Activated CD4-positive, alpha-beta T cell treated with anti-CD3 and anti-CD28 coated beads, Interleukin-2, amount 50 U/mL, for 24 hours (primary cell): ENCODE data around the gene CDC25B.
A peak's percentile ranks its signal among the peaks of the same experiment; 100 is the strongest.

Source experiments
- DNase-seq, 2 donors: peaks; one replicate each; pipeline ENCODE4 v3.0.0-alpha.2; 2020; ENCODE audit warnings: low read depth in 1 of 2, low spot score in 1 of 2

Gene CDC25B

GRCh38 chr20:3795511-3796468, at the start of gene CDC25B:
Gene CDC25B (plus strand): TSS chr20:3796310. CDS start chr20:3796532, 222 bp downstream.
- DNase-seq: peak; percentile 69 to 87

DNA sequence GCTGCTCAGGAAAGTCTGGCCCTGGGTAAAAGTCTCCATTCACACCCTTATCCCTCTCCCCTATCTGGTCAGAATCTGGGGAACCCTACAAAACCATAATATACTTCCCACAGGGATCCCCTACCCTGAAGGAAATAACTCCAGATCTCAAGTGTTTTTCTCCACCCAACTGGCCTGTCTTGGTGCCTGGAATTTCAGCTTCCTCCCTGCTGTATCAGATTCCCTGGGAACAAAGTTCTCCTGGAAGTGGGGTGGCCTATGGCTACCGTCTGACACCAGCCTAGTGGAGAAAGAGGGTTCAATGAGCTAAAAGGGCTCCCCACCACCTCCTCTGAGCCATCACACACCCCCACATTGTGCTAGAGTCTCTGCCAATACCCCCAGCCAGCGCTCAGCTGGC, 48.6 kb upstream of the CDC25B start:
- DNase-seq: no peak

DNA sequence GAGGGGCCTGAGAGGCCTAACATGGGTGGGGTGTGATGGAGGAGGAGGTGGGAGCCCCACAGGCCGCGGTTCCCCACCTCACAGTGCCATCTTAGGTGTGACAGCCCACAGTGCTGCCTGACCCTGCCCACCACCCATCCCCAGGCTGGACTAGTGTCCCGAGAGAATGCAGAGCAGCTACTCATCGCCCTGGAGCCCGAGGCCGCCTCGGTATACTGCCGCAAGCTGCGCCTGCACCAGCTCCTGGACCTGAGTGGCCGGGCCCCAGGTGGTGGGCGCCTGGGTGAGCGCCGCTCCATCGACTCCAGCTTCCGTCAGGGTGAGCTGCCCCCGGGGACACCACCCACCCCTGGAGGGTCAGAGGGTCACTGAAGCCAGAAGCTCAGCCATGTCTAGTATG, 48.0 kb upstream of the CDC25B start:
- no peak for DNase-seq

GRCh38 chr20:3749087-3749688, 46.9 kb upstream of the CDC25B start:
- DNase-seq: no peak

DNA sequence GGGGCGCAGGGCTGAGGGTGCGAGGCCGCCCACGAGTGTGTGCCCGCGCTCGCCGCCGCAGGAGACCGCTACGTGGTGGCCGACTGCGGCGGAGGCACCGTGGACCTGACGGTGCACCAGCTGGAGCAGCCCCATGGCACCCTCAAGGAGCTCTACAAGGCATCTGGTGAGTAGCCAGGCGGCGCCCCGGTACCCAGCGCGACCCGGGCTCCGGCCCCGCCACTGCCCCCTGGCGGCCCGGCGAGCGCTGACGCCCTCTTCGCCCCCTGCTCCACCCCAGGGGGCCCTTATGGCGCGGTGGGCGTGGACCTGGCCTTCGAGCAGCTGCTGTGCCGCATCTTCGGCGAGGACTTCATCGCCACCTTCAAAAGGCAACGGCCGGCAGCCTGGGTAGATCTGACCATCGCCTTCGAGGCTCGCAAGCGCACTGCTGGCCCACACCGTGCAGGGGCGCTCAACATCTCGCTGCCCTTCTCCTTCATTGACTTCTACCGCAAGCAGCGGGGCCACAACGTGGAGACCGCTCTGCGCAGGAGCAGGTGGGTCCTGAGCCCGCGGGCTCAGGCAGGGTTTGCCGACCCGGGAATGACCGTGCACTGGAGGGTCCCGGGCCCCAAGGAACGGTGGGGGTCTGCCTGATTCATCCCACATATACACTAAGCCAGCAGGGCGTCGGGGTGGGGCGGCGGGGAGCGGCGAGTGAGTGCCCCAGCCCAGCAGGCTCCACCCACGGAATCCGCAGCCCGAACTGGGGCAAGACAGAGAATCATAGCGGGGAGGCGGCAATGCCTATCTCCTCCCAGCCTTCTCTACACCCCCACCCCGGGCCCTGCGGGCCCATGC, 46.2 kb upstream of the CDC25B start:
- no peak for DNase-seq

GRCh38 chr20:3751305-3751674, 44.8 kb upstream of the CDC25B start:
- no peak for DNase-seq

DNA sequence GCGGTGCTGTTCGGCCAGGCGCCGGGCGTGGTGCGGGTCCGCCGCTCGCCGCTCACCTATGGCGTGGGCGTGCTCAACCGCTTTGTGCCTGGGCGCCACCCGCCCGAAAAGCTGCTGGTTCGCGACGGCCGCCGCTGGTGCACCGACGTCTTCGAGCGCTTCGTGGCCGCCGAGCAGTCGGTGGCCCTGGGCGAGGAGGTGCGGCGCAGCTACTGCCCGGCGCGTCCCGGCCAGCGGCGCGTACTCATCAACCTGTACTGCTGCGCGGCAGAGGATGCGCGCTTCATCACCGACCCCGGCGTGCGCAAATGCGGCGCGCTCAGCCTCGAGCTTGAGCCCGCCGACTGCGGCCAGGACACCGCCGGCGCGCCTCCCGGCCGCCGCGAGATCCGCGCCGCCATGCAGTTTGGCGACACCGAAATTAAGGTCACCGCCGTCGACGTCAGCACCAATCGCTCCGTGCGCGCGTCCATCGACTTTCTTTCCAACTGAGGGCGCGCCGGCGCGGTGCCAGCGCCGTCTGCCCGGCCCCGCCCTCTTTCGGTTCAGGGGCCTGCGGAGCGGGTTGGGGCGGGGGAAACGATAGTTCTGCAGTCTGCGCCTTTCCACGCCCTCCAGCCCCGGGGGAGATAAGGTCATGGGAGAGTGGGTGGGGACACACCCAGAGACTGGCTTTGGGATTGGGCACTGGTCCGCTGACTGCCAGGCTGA, 44.3 kb upstream of the CDC25B start:
- peak; percentile 23 to 28 for DNase-seq

DNA sequence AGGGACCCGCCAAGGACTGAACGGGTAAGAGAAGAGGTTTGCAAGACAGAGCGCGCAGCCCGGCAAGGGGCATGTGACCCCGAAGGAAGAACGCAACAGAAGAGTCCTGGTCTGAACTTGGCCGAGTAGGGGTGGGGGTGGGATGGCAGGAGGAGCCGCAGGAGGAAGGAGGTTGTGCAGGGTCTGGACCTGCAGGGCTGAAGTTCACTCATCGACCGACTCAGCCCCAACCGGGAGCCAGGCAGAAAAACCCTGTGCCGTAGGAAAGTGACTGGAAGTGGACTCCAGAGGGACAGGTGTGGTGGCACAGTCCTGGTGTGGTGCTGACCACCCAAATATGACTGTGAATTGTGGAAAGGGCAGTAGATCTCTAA, 43.7 kb upstream of the CDC25B start:
- DNase-seq: no peak

GRCh38 chr20:3753098-3753497, 43.0 kb upstream of the CDC25B start:
- DNase-seq: peak in 1 of 2 donors; percentile 42

DNA sequence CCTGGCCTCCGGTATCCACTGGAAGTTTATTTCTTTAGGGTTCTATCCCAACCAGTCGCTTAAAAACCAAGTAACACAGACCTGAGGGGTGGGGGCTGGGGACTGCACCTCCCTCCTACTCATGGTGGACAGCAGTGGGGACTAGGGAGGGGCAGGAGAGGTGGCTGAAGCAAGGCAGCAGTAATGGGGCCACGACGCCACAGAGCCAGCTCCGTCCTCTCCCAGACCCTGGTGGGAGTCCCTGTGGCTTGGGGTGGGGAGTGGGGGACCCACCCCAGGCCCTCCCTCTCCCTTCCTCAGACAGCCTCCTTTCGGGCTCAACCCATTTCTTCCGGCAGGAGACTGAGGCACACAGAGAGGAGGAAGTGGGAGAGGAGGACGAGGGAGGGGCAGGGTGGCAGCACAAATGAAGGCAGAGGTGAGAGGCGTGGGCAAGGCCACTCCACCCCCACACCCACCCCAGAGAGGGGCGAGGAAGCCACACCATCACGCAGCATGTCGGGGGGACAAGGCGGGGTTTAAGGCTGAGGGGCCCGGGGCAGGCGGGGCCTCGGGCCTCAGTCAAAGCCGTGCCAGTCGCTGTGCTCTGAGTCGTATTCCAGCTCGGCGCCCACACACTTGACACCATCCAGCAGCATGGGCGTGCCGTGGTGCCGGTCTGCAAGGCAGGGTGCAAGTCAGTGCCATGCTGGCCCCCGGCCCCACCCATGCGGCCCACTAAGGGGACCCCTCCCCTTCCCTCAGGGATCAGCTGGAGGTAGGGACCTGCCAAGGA, 42.4 kb upstream of the CDC25B start:
- DNase-seq: no peak

DNA sequence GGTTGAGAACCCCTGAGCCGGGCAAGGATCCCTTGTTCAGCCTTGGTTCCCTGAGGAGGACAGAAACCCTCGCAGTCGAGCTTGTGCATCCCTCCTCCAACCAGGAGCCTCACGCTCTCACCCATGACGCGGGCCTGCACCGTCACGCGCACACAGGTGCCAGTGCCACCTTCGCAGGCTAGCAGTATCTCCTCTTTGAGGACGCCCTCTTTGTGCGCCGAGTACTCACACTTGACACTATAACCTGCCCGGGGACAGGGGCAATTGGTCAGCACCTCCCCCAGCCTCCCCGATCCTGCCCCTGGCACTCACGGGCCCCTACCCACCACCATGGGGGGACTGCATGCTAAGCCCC, 41.9 kb upstream of the CDC25B start:
- no peak for DNase-seq

DNA sequence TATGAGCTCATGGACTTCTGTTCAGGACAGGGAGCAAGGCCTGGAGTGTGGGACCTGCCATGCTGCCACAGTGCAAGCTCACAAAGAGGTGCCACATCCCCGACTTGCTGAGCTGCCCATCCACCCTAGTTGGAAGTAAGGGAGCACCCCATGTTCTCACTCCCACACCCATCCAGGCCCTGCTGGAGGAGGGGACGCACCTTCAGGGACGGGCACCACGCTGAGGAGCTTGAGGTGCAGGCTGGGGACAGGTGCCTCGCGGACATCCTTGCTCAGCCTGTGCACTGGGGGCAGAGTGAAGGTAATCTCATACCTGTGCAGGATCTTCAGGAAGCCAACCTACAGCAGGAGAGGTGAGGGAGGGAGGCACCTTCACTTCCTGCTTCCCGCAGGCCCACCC, 40.8 kb upstream of the CDC25B start:
- no peak for DNase-seq

DNA sequence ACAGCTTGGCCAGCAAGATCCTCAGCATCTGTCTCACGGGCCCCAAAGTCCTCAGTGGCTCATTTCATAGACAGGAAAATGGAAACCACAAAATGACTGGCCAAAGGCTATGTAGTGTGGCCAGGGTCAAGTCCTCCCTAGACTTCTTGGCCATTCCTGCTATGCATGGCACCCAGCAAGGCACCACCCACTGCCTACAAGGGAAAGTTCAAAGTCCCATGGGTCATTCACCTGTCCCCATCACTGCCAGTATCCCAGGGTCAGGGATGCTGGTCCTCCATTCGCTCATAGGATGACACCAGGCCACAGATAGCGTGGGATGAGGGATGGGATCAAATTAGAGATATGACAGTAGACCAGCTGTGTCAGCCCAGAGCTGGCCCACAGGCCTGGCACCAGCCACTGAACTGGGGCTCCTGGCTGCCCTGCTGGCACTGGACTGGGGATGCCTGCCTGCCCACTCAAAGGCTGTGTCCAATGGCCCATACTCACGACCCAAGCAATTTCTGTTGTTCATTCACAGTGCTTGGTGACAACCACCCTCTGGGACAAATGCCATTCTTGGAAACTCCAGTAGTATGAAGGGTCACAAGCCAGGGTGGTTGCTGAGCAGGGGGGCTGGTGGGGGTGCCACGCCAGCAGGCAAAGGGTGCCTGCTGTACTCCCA, 40.2 kb upstream of the CDC25B start:
- no peak for DNase-seq

DNA sequence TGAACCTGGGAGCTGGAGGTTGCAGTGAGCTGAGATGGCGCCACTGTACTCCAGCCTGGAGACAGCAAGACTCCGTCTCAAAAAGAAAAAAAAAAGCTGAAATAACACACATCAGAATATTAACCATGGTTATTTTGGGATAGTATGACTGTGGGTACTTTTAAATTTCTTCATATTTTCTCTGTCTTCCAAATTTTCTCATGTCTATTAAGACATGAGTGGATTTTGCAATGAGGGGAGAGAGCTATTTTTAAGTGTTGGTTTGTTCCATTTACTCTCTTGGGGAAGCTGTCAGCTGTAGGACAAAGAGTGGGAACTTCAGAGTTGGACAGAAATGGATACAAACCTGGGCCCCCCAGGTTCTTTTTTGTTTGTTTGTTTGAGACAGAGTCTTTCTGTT, 38.8 kb upstream of the CDC25B start:
- no peak for DNase-seq

- no peak for DNase-seq
Measured at GRCh38 chr20:3758566-3758965, 37.5 kb upstream of the CDC25B start.

DNA sequence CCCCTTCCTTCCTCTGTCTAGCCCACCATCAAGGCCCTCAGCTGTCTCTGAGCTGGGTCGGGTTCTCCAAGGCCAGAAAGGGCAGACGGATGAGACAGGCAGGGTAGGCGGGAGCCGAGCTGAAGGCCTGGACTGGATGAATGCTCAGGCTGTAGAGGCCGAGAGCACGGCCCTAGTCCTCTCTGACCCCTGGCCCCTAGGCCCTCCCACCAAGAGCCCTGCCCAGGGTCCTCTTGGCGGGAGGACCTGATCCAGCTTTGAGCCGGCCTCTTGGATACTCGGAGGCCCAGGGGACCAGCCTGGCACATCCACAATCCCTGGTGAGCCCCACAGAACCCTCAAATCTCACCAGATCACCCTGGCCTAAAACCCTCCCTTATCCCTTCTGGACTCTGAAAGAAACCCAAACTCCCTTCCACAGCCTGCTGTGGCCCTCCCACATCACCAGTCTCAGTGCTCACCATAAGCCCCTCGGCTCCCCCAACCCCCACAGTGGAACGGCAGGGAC, 36.7 kb upstream of the CDC25B start:
- DNase-seq: no peak

GRCh38 chr20:3759884-3760283, 36.2 kb upstream of the CDC25B start:
- no peak for DNase-seq

DNA sequence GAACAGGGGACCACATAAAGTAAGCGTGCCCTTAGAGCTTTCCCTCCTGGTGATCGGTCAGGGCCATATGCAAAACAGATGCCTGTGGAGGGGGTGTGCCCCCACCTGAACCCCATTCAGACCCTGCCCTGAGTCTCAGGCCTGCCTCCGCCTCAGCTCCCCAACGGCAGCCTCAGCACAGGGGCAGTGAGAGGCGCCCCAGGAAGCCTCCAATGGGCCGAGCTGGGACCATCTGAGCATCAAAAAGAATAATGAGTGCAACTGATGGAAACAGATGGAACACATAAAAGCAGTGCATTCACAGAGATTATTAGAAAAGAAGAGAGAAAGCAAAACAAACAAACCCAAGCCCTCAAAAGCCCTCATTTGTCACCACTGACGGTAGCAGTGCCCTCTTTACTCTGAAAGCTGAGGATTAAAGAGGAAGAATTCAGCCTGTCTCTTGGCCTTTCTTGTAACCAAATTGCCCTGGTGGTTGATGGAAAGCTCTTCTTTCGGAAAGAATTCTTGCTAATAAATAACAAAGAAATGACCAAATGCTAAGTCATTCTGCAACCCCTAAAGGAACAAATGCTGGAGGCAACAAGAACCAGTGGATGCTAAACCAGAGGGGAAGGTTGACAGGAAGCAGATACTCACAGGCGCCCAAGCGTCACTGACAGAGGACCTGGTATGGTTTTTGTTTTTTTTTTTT, 35.3 kb upstream of the CDC25B start:
- no peak for DNase-seq
